Adrenal gland (tissue), 5 donors: ENCODE results near the gene SF3A1.

ENCODE experiments used
- POLR2A ChIP-seq, 2 donors: fragments of 450-650 bp; IDR thresholded peaks; one replicate each; pipeline ENCODE4 v1.6.1; 2017; ENCODE audit warnings: antibody characterized with exemption in 2 of 2, mild to moderate bottlenecking in 2 of 2, moderate library complexity in 1 of 2
- TF ChIP-seq, protein P1 (sequence below), 6 experiments: fragments of 450-650 bp in 4 of 6; fragments of 200-600 bp in 2 of 6; sonication (generic) in 1 of 6; IDR thresholded peaks; 1 replicate in 5 of 6; 2 replicates in 1 of 6; pipeline versions ENCODE4 v1.5.1 to v1.8.0; 2016 to 2021; ENCODE audit warnings: antibody characterized with exemption in 6 of 6, mild to moderate bottlenecking in 2 of 6, moderate library complexity in 1 of 6
- donor health status: DM: no; HTN: no; CAD: no.

DNA sequence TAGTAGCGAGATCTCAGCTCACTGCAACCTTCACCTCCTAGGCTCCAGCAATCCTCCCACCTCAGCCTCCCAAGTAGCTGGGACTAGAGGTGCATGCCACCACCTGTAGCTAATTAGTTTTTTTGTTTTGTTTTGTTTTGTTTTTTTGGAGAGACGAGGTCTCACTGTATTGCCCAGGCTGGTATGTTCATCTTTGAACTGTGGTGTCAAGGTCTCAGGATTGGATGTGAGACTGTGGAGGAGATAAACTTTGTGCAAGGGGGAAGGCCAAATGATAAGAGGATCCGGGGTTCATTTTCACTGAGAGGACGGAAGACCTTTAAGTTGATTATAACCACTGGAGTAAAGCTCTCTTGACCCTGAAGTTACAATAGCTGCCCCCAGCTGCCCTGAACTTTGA, 49.0 kb upstream of the SF3A1 start:
- TF ChIP-seq, protein P1, sequence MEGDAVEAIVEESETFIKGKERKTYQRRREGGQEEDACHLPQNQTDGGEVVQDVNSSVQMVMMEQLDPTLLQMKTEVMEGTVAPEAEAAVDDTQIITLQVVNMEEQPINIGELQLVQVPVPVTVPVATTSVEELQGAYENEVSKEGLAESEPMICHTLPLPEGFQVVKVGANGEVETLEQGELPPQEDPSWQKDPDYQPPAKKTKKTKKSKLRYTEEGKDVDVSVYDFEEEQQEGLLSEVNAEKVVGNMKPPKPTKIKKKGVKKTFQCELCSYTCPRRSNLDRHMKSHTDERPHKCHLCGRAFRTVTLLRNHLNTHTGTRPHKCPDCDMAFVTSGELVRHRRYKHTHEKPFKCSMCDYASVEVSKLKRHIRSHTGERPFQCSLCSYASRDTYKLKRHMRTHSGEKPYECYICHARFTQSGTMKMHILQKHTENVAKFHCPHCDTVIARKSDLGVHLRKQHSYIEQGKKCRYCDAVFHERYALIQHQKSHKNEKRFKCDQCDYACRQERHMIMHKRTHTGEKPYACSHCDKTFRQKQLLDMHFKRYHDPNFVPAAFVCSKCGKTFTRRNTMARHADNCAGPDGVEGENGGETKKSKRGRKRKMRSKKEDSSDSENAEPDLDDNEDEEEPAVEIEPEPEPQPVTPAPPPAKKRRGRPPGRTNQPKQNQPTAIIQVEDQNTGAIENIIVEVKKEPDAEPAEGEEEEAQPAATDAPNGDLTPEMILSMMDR (IDR thresholded peaks at IDR 0.05): no peak
- TF ChIP-seq POLR2A (IDR thresholded peaks at IDR 0.05): no peak
